Fibroblast of villous mesenchyme (primary cell): Measurements from ENCODE around the gene ERLIN1. TPM values are rescaled to one million over a fixed set of nuclear protein-coding genes. Genes with fewer than 3 reads are reported as not detected.
"Not testable (repeated sequence)": the region's sequence is repeated elsewhere in the genome, so short reads cannot be mapped to it uniquely, and the experiment has no call there.

Source experiments
- DNase-seq: peaks from one replicate; pipeline ENCODE4 v3.0.0-alpha.2; 2010; ENCODE audit warnings: low read depth
- H3K4me3 ChIP-seq: 2 replicates; pipeline ENCODE4 v1.5.1; 2011; ENCODE audit warnings: low read depth, mild to moderate bottlenecking, low read length
- CTCF ChIP-seq: IDR thresholded peaks from 2 replicates; pipeline ENCODE4 v1.5.1; 2012; ENCODE audit warnings: low read depth, mild to moderate bottlenecking, low read length; ENCODE audit not compliant: insufficient read depth
- total RNA-seq: library from RNA; depleted of rRNA; stranded (reverse); fragments of >200 nt; gene quantifications from 2 replicates; pipeline ENCODE4 v1.2.3, GENCODE V29; 2012

The ERLIN1 gene
- total RNA-seq, 1 donor = 37.1 TPM

- DNase-seq = peak; percentile 4
- H3K4me3 ChIP-seq = no peak overlapping the region
- TF ChIP-seq CTCF = no peak
These were observed 55.0 kb downstream of the ERLIN1 start for GRCh38 chr10:100130831-100131230.

GRCh38 chr10:100129424-100129823, 56.4 kb downstream of the ERLIN1 start:
- no peak for DNase-seq
- no peak for TF ChIP-seq CTCF

DNA sequence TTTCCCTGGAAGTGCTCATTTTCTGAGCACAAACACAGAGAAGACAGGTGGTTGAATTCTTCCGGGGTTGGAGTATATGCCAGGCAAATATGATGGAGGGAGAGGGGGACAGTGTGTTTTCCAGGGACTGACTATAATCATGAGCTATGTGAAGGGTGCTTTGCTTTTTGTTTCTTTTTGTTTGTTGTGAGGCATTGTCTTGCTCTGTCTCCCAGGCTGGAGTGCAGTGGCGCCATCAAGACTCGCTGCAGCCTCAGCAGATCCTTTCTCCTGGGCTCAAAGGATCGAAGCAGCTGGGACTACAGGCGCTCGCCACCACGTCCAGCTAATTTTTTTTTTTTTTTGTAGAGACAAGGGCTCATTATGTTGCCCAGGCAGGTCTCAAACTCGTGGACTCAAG, 56.9 kb downstream of the ERLIN1 start:
- H3K4me3 ChIP-seq = no peak overlapping the region
- no peak for TF ChIP-seq CTCF
- DNase-seq = no peak

More at GRCh38 chr10:100129424-100129823, 56.4 kb downstream of the ERLIN1 start:
- no peak overlapping the region for H3K4me3 ChIP-seq

- DNase-seq, H3K4me3 ChIP-seq: not testable (repeated sequence)
These were observed 60.5 kb downstream of the ERLIN1 start for GRCh38 chr10:100125335-100125734.

DNA sequence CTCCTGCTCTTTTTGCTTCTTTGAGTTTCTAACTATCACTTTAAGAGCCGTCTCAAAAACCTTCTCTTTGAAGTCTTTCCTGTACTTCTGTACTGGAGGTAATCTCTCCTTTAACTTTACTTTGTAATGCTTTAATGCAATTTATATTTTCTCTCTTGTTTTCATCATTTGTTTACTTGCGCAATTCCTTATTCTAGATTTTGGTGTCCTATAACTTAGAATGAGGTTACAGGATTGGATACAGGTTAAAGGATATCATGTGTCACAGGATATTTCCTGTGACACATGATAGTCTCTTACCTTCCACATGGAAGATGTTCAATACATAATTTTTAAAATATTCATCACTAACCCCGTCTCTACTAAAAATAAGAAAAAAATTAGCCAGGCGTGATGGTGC, 61.7 kb downstream of the ERLIN1 start:
- no peak overlapping the region for H3K4me3 ChIP-seq
- TF ChIP-seq CTCF = no peak

DNA sequence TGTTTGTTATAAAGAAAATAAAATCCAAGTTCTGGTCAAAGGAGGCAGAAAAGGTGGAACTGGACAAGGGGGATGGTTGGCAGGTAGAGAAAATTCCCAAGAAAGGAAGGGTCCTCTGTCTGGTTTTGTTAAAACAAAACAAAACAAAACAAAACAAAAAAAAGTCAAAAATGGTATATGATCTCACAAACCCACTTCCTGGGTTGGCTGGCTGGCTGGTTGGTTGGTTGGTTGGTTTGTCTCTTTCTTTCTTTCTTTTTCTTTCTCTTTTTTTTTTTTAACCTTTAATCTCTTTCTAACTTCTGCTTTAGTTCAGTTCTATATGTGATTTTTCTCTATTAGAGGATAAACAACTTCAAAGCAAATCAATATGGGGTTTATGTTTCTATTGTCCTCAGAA, 63.0 kb downstream of the ERLIN1 start:
- DNase-seq = no peak
- no peak overlapping the region for H3K4me3 ChIP-seq
- TF ChIP-seq CTCF = no peak

More for the DNA sequence above, 61.7 kb downstream of the ERLIN1 start:
- no peak for DNase-seq

GRCh38 chr10:100120550-100120949, 65.3 kb downstream of the ERLIN1 start:
- no peak overlapping the region for H3K4me3 ChIP-seq
- DNase-seq = no peak
- TF ChIP-seq CTCF = no peak
